Thymus (tissue), 11 donors: ENCODE data around the gene NEB. TPM values are rescaled to one million over a fixed set of nuclear protein-coding genes. Genes with fewer than 3 reads are reported as not detected.

Source experiments
- DNase-seq, 9 donors: peaks; one replicate each; pipeline ENCODE4 v3.0.0-alpha.2; 2013; ENCODE audit warnings: low spot score in 9 of 9, low read depth in 6 of 9, missing footprints in 1 of 9
- H3K27ac ChIP-seq, 2 donors: one replicate each; pipeline ENCODE4 v1.5.1; 2013; ENCODE audit warnings: control low read depth in 1 of 2, low read depth in 1 of 2, low read length in 1 of 2, mild to moderate bottlenecking in 1 of 2, moderate library complexity in 1 of 2
- H3K27me3 ChIP-seq, 2 donors: one replicate each; pipeline ENCODE4 v1.5.1; 2013; ENCODE audit warnings: low read length in 1 of 2; ENCODE audit not compliant: control insufficient read depth in 2 of 2, insufficient read depth in 1 of 2
- H3K36me3 ChIP-seq, 2 donors: one replicate each; pipeline ENCODE4 v1.5.1; 2013; ENCODE audit warnings: low read length in 1 of 2, mild to moderate bottlenecking in 1 of 2, moderate library complexity in 1 of 2; ENCODE audit not compliant: control insufficient read depth in 2 of 2, insufficient read depth in 2 of 2
- H3K4me1 ChIP-seq, 2 donors: one replicate each; pipeline ENCODE4 v1.5.1; 2013; ENCODE audit warnings: low read length in 2 of 2; ENCODE audit not compliant: control insufficient read depth in 2 of 2, insufficient read depth in 2 of 2
- H3K4me3 ChIP-seq, 2 donors: one replicate each; pipeline ENCODE4 v1.5.1; 2013; ENCODE audit warnings: low read length in 2 of 2, control low read depth in 1 of 2, mild to moderate bottlenecking in 1 of 2
- H3K9me3 ChIP-seq, 2 donors: one replicate each; pipeline ENCODE4 v1.5.1; 2013; ENCODE audit warnings: low read length in 1 of 2, mild to moderate bottlenecking in 1 of 2; ENCODE audit not compliant: control insufficient read depth in 2 of 2, insufficient read depth in 1 of 2
- WGBS: extraction: QIAGEN DNeasy Blood & Tissue Kit; methylation state at CpG from one replicate; pipeline ENCODE4 v1.1.7; 2013; 5-methylcytosine and 5-hydroxymethylcytosine counted together
- polyA plus RNA-seq: library from polyadenylated mRNA; stranded (reverse); fragments of 200-250 nt; gene quantifications from one replicate; pipeline ENCODE4 v1.2.3, GENCODE V29; 2013
- total RNA-seq: library from RNA; stranded (reverse); fragments of 120-200 nt; gene quantifications from one replicate; pipeline ENCODE4 v1.2.4, GENCODE V29; 2013
- donor health status: healthy.

Gene NEB
- total and polyA plus RNA-seq, 2 donors, result 3.9 to 4.3 TPM

- Histone ChIP-seq H3K27ac (no peak overlapping the region), H3K36me3 (peaks cover 24 to 71% of the 10 kb centered on the region in 2 donors), H3K4me1 (no peaks in the 10 kb centered on the region), H3K27me3 (no peaks in the 10 kb centered on the region), H3K4me3 (no peak overlapping the region), H3K9me3 (no peaks in the 10 kb centered on the region)
- 100% methylated on average over 1 of the region's 1 CpG for WGBS
- DNase-seq, result no peak
Observed at GRCh38 chr2:151470556-151470955, 263.7 kb downstream of the NEB start.

GRCh38 chr2:151465771-151466170 is 268.5 kb downstream of the NEB start:
- H3K9me3 ChIP-seq, result no peaks in the 10 kb centered on the region
- DNase-seq, result no peak
- no peak overlapping the region for H3K4me3 ChIP-seq
- 98% methylated on average over 3 of the region's 3 CpGs for WGBS
- H3K27me3 ChIP-seq, result no peaks in the 10 kb centered on the region
- H3K27ac ChIP-seq, result no peak overlapping the region
- H3K36me3 ChIP-seq, result peaks cover 27 to 75% of the 10 kb centered on the region in 2 donors
- H3K4me1 ChIP-seq, result no peaks in the 10 kb centered on the region

GRCh38 chr2:151459358-151459757 is 274.9 kb downstream of the NEB start:
- Histone ChIP-seq H3K9me3 (no peaks in the 10 kb centered on the region), H3K36me3 (peaks cover 18 to 66% of the 10 kb centered on the region in 2 donors), H3K4me3 (no peak overlapping the region), H3K27me3 (no peaks in the 10 kb centered on the region), H3K27ac (no peak overlapping the region), H3K4me1 (no peaks in the 10 kb centered on the region)
- WGBS, result 96% methylated on average over 1 of the region's 1 CpG
- DNase-seq, result no peak

- Histone ChIP-seq H3K27me3 (no peaks in the 10 kb centered on the region), H3K9me3 (no peaks in the 10 kb centered on the region), H3K27ac (no peak overlapping the region), H3K36me3 (peaks cover 29 to 71% of the 10 kb centered on the region in 2 donors), H3K4me3 (no peak overlapping the region), H3K4me1 (no peaks in the 10 kb centered on the region)
- 98% methylated on average over 13 of the region's 13 CpGs for WGBS
- DNase-seq, result no peak
Observed at GRCh38 chr2:151439127-151439526, 295.1 kb downstream of the NEB start.

GRCh38 chr2:151438506-151438905 is 295.8 kb downstream of the NEB start:
- 98% methylated on average over 4 of the region's 4 CpGs for WGBS
- H3K9me3 ChIP-seq, result no peaks in the 10 kb centered on the region
- no peak for DNase-seq

GRCh38 chr2:151437630-151438029 is 296.6 kb downstream of the NEB start:
- Histone ChIP-seq H3K4me3 (no peak overlapping the region), H3K36me3 (peaks cover 34 to 72% of the 10 kb centered on the region in 2 donors), H3K27me3 (no peaks in the 10 kb centered on the region), H3K4me1 (no peaks in the 10 kb centered on the region), H3K9me3 (no peaks in the 10 kb centered on the region), H3K27ac (no peak overlapping the region)
- WGBS, result 73% methylated on average over 3 of the region's 3 CpGs
- peak in 2 of 9 donors; percentile 9 to 43 for DNase-seq

More at GRCh38 chr2:151438506-151438905, 295.8 kb downstream of the NEB start:
- H3K4me1 ChIP-seq, result no peaks in the 10 kb centered on the region
- no peak overlapping the region for H3K27ac ChIP-seq
- no peak overlapping the region for H3K4me3 ChIP-seq
- peaks cover 31 to 71% of the 10 kb centered on the region in 2 donors for H3K36me3 ChIP-seq
- no peaks in the 10 kb centered on the region for H3K27me3 ChIP-seq

Other genes with a start within 250 kb of the NEB start
- 44.1 TPM for gene ARL5A, start 93.9 kb upstream of the NEB start, total RNA-seq
- 15.0 TPM for gene ARL5A, start 93.9 kb upstream of the NEB start, polyA plus RNA-seq